HG03439 (cell line): Measurements from ENCODE around the gene ADAMTS13.

Experiments
- ATAC-seq: cut with Tn5 transposase; IDR thresholded peaks from one replicate; pipeline ENCODE4 v1.9.1; 2021; ENCODE audit warnings: mild to moderate bottlenecking, moderate library complexity; ENCODE audit not compliant: unreplicated experiment

ADAMTS13 gene

GRCh38 chr9:133505901-133506652 lies 83.9 kb downstream of the ADAMTS13 start:
- ATAC-seq, result no peak

GRCh38 chr9:133506653-133507038 lies 84.5 kb downstream of the ADAMTS13 start:
- ATAC-seq, result no peak

GRCh38 chr9:133507246-133507965 lies 85.2 kb downstream of the ADAMTS13 start:
- no peak for ATAC-seq

- ATAC-seq, result no peak
Observed at GRCh38 chr9:133508046-133508445, 85.9 kb downstream of the ADAMTS13 start.
